Fibroblast of lung (primary cell): ENCODE data around the gene CDK2. TPM values are rescaled to one million over a fixed set of nuclear protein-coding genes. Genes with fewer than 3 reads are reported as not detected.
"Not testable (repeated sequence)": the region's sequence is repeated elsewhere in the genome, so short reads cannot be mapped to it uniquely, and the experiment has no call there.

Experiments used
- DNase-seq, 2 donors: peaks; one replicate each; pipeline versions ENCODE4 v3.0.0 to v3.0.0-alpha.2; 2010; ENCODE audit warnings: low read depth in 2 of 2
- H2AFZ ChIP-seq: 2 replicates; pipeline ENCODE4 v1.5.1; 2012; ENCODE audit warnings: low read length, control low read depth, inconsistent platforms
- H3K27ac ChIP-seq: 2 replicates; pipeline ENCODE4 v1.5.1; 2011; ENCODE audit warnings: low read length, control low read depth; ENCODE audit not compliant: insufficient read depth
- H3K27me3 ChIP-seq: 2 replicates; pipeline ENCODE4 v1.5.1; 2011; ENCODE audit warnings: mild to moderate bottlenecking, low read length; ENCODE audit not compliant: control insufficient read depth, insufficient read depth
- H3K36me3 ChIP-seq: 2 replicates; pipeline ENCODE4 v1.5.1; 2011; ENCODE audit warnings: low read length; ENCODE audit not compliant: control insufficient read depth, insufficient read depth
- H3K4me1 ChIP-seq: 2 replicates; pipeline ENCODE4 v1.5.1; 2011; ENCODE audit warnings: low read length; ENCODE audit not compliant: control insufficient read depth, insufficient read depth; ENCODE audit errors: extremely low read depth
- H3K4me2 ChIP-seq: 2 replicates; pipeline ENCODE4 v1.5.1; 2011; ENCODE audit warnings: low read length, control low read depth; ENCODE audit not compliant: insufficient read depth; ENCODE audit errors: extremely low read depth
- H3K4me3 ChIP-seq, 4 experiments: fragments of 200-600 bp in 1 of 4; sonication (generic) in 1 of 4; replicated peaks in 1 of 4; 2 replicates each; pipeline ENCODE4 v1.5.1; 2011 to 2016; ENCODE audit warnings: low read length in 4 of 4, low read depth in 3 of 4, mild to moderate bottlenecking in 3 of 4, control low read depth in 2 of 4, inconsistent platforms in 1 of 4, mixed read lengths in 1 of 4; ENCODE audit not compliant: insufficient read depth in 1 of 4; ENCODE audit errors: control extremely low read depth in 1 of 4
- H3K79me2 ChIP-seq: 2 replicates; pipeline ENCODE4 v1.5.1; 2012; ENCODE audit warnings: mild to moderate bottlenecking, low read length, inconsistent platforms; ENCODE audit not compliant: control insufficient read depth, insufficient read depth
- H3K9ac ChIP-seq: 2 replicates; pipeline ENCODE4 v1.5.1; 2011; ENCODE audit warnings: mild to moderate bottlenecking, low read length, control low read depth; ENCODE audit not compliant: insufficient read depth
- H3K9me3 ChIP-seq: 2 replicates; pipeline ENCODE4 v1.5.1; 2012; ENCODE audit warnings: low read depth, low read length; ENCODE audit not compliant: control insufficient read depth, insufficient read depth
- H4K20me1 ChIP-seq: 2 replicates; pipeline ENCODE4 v1.5.1; 2011; ENCODE audit warnings: low read length; ENCODE audit not compliant: control insufficient read depth, insufficient read depth; ENCODE audit errors: extremely low read depth
- EZH2 ChIP-seq: IDR thresholded peaks from 2 replicates; pipeline ENCODE4 v1.5.1; 2012; ENCODE audit warnings: low read length, control low read depth, mild to moderate bottlenecking; ENCODE audit errors: missing control alignments
- polyA minus RNA-seq: library from RNA; depleted of rRNA, polyadenylated mRNA; stranded (reverse); fragments of >200 nt; gene quantifications from 2 replicates; pipeline ENCODE4 v1.2.3, GENCODE V29; 2011; ENCODE audit warnings: low replicate concordance
- polyA plus RNA-seq, 2 donors: library from polyadenylated mRNA; depleted of rRNA in 1 of 2; stranded (reverse) in 1 of 2; unstranded in 1 of 2; fragments of >200 nt; gene quantifications; 2 replicates each; pipeline ENCODE4 v1.2.1, GENCODE V29; 2011 to 2012; ENCODE audit warnings: missing spikeins in 1 of 2
- total RNA-seq: library from RNA; depleted of rRNA; stranded (reverse); fragments of >200 nt; gene quantifications from 2 replicates; pipeline ENCODE4 v1.2.1, GENCODE V29; 2014
- TF ChIP-seq, protein P1 (sequence below), 2 donors: IDR thresholded peaks in 1 of 2; conservative IDR thresholded peaks in 1 of 2; 1 replicate in 1 of 2; 2 replicates in 1 of 2; pipeline ENCODE4 v1.5.1; 2011 to 2012; ENCODE audit warnings: low read length in 2 of 2, control low read depth in 1 of 2, inconsistent platforms in 1 of 2, low read depth in 1 of 2, mild to moderate bottlenecking in 1 of 2

Gene CDK2
- total RNA-seq: 12.7 and 14.6 TPM in 2 replicates
- 32.5 and 43.5 TPM in 2 replicates for polyA plus RNA-seq
- polyA plus RNA-seq (2012): 22.4 and 39.5 TPM in 2 replicates
- 70.4 and 79.3 TPM in 2 replicates for polyA minus RNA-seq

DNA sequence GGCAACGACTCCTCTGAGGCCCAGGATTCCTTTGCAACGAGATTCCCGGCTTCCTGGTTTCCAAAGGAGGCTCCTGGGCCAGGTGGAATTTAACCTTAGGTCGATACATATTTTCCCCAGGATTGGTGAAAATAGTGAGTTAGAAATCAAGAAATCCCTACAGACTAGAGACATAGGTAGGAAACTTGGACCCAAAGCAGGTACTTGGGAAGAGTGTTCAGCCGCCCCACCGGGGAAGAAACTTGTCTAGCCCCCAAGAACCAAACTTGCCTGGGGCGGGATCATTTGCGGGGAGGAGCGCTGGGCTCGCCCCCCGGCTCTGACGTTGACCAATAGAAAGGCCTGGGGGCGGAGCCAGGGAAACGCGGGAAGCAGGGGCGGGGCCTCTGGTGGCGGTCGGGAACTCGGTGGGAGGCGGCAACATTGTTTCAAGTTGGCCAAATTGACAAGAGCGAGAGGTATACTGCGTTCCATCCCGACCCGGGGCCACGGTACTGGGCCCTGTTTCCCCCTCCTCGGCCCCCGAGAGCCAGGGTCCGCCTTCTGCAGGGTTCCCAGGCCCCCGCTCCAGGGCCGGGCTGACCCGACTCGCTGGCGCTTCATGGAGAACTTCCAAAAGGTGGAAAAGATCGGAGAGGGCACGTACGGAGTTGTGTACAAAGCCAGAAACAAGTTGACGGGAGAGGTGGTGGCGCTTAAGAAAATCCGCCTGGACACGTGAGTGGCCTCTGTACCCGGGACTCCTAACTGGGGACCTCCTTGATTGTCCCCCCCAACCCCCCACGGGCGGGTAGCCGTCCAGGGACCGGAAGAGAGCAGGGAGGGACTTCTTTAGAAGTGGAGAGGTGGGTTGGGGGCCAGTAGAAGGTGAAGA, at the start of gene CDK2:
Gene CDK2, plus strand, starts transcription at position 423 of the 874 bp plus-strand sequence. Its CDS starts 179 bp downstream, at position 602.
- H3K4me1 ChIP-seq: peaks cover 12% of the 10 kb centered on the region
- H3K4me3 ChIP-seq: peak within 1 kb of the TSS; percentile 64 to 90 (median 81)
- no peaks in the 10 kb centered on the region for H3K9me3 ChIP-seq
- peak within 1 kb of the TSS; percentile 87 for H3K4me2 ChIP-seq
- H2AFZ ChIP-seq: peak within 1 kb of the TSS; percentile 45
- peak within 1 kb of the TSS; percentile 79 for H3K9ac ChIP-seq
- peak; percentile 61 to 71 for DNase-seq
- no peak for TF ChIP-seq EZH2
- TF ChIP-seq, protein P1, sequence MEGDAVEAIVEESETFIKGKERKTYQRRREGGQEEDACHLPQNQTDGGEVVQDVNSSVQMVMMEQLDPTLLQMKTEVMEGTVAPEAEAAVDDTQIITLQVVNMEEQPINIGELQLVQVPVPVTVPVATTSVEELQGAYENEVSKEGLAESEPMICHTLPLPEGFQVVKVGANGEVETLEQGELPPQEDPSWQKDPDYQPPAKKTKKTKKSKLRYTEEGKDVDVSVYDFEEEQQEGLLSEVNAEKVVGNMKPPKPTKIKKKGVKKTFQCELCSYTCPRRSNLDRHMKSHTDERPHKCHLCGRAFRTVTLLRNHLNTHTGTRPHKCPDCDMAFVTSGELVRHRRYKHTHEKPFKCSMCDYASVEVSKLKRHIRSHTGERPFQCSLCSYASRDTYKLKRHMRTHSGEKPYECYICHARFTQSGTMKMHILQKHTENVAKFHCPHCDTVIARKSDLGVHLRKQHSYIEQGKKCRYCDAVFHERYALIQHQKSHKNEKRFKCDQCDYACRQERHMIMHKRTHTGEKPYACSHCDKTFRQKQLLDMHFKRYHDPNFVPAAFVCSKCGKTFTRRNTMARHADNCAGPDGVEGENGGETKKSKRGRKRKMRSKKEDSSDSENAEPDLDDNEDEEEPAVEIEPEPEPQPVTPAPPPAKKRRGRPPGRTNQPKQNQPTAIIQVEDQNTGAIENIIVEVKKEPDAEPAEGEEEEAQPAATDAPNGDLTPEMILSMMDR (conservative IDR thresholded peaks at IDR 0.05 in 1 of 2, IDR thresholded peaks at IDR 0.05 in 1 of 2; ENCODE audit: low read depth in 1 of 2, low read length in 2 of 2): no peak
- no peaks in the 10 kb centered on the region for H3K27me3 ChIP-seq
- peaks cover 24% of the 10 kb centered on the region for H3K79me2 ChIP-seq
- H3K27ac ChIP-seq: peak within 1 kb of the TSS; percentile 85
- peaks cover 2% of the 10 kb centered on the region for H3K36me3 ChIP-seq
- no peaks in the 10 kb centered on the region for H4K20me1 ChIP-seq

DNA sequence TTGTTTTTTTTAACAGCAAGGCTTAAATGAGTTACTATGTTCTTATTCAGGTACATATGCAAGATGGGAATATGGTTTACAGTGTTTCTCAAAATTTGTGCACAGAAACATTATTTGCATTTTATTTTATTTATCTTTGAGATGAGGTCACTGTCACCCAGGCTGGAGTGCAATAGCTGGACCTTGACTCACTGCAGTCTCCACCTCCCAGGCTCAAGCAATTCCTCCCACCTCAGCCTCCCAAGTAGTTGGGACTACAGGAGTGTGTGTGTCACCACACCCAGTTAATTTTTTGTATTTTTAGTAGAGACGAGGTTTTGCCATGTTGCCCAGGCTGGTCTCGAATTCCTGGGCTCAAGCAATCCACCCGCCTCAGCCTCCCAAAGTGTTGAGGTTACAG, 47.6 kb upstream of the CDK2 start:
- H3K4me3 ChIP-seq, H3K4me2 ChIP-seq, H3K9ac ChIP-seq, H4K20me1 ChIP-seq, H3K36me3 ChIP-seq, H3K9me3 ChIP-seq, H2AFZ ChIP-seq, H3K4me1 ChIP-seq, H3K27me3 ChIP-seq: not testable (repeated sequence)
- Histone ChIP-seq H3K27ac (peak overlapping the region; percentile 41), H3K79me2 (peaks cover 50% of the 10 kb centered on the region)
- DNase-seq: peak in 1 of 2 donors; percentile 67

DNA sequence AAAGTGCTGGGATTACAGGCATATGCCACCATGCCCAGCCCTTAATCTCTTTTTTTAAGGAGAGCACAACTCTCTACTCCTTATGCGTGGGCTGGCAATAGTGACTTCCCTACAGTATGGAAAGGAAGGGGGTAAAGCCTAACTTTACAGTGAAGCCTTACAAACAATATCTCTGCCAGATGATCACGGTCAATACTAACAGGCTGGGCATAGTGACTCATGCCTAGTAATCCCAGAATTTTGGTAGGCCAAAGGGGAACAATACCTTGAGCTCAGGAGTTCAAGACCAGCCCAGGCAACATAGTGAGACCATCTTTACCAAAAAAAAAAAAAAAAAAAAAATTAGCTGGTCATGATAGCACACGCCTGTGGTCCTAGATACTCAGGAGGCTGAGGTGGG, 44.5 kb upstream of the CDK2 start:
- H3K9me3 ChIP-seq: no peaks in the 10 kb centered on the region
- TF ChIP-seq EZH2: no peak
- TF ChIP-seq, protein P1 (conservative IDR thresholded peaks at IDR 0.05 in 1 of 2, IDR thresholded peaks at IDR 0.05 in 1 of 2; ENCODE audit: low read depth in 1 of 2, low read length in 2 of 2): no peak
- H3K27me3 ChIP-seq: no peaks in the 10 kb centered on the region
- H4K20me1 ChIP-seq: no peaks in the 10 kb centered on the region
- no peak overlapping the region for H2AFZ ChIP-seq
- peaks cover 60% of the 10 kb centered on the region for H3K79me2 ChIP-seq
- no peak overlapping the region for H3K4me3 ChIP-seq
- DNase-seq: no peak
- H3K27ac ChIP-seq: peak overlapping the region; percentile 24
- H3K4me2 ChIP-seq: no peak overlapping the region
- no peak overlapping the region for H3K9ac ChIP-seq
- H3K36me3 ChIP-seq: no peaks in the 10 kb centered on the region
- H3K4me1 ChIP-seq: peaks cover 2% of the 10 kb centered on the region

DNA sequence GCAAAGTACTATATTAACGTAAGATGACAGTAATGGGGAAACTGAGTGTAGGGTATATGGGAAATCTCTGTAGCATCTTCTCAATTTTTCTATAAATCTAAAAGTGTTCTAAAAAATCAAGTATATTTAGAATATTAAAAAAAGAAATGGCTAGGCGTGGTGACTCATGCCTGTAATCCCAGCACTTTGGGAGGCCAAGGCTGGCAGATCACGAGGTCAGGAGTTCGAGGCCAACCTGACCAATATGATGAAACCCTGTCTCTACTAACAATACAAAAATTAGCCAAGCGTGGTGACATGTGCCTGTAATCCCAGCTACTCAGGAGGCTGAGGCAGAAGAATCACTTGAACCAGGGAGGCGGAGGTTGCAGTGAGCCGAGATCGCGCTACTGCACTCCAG, 43.0 kb upstream of the CDK2 start:
- H3K4me1 ChIP-seq, H2AFZ ChIP-seq, H3K9me3 ChIP-seq, H3K27me3 ChIP-seq, DNase-seq, H3K27ac ChIP-seq, H3K4me2 ChIP-seq, H3K9ac ChIP-seq, H3K36me3 ChIP-seq, H4K20me1 ChIP-seq, H3K4me3 ChIP-seq: not testable (repeated sequence)
- peaks cover 56% of the 10 kb centered on the region for H3K79me2 ChIP-seq
